Neural cell (in vitro differentiated cells): ENCODE results near the gene TOR2A. TPM values are rescaled to one million over a fixed set of nuclear protein-coding genes. Genes with fewer than 3 reads are reported as not detected.

ENCODE experiments used
- H2AFZ ChIP-seq: fragments of 200-600, 300-800 bp; sonication (generic), shearing (Covaris generic); 2 replicates; pipeline ENCODE4 v1.6.0; 2014; ENCODE audit warnings: low read depth, mild to moderate bottlenecking, antibody characterized with exemption, low read length, moderate library complexity
- H3F3A ChIP-seq: fragments of 200-600 bp; shearing (Covaris generic); 2 replicates; pipeline ENCODE4 v1.6.1; 2016; ENCODE audit warnings: mild to moderate bottlenecking, moderate library complexity, mixed read lengths, antibody characterized with exemption, low read length; ENCODE audit not compliant: insufficient read depth, poor library complexity, severe bottlenecking
- H3K27ac ChIP-seq: fragments of 200-600, 300-800 bp; sonication (generic), shearing (Covaris generic); 2 replicates; pipeline ENCODE4 v1.5.1; 2014; ENCODE audit warnings: mild to moderate bottlenecking, low read length, moderate library complexity
- H3K27me3 ChIP-seq: fragments of 300-800, 200-600 bp; sonication (generic), shearing (Covaris generic); 2 replicates; pipeline ENCODE4 v1.6.0; 2014; ENCODE audit warnings: mild to moderate bottlenecking, low read depth, low read length, moderate library complexity; ENCODE audit not compliant: insufficient read depth
- H3K36me3 ChIP-seq: fragments of 300-800, 200-600 bp; sonication (generic), shearing (Covaris generic); 2 replicates; pipeline ENCODE4 v1.5.1; 2014; ENCODE audit warnings: mild to moderate bottlenecking, antibody characterized with exemption, low read length, moderate library complexity; ENCODE audit not compliant: insufficient read depth
- H3K4me2 ChIP-seq: fragments of 300-800, 200-600 bp; sonication (generic), shearing (Covaris generic); 2 replicates; pipeline ENCODE4 v1.6.0; 2014; ENCODE audit warnings: mild to moderate bottlenecking, low read length
- H3K4me3 ChIP-seq: fragments of 300-800, 200-600 bp; sonication (generic), shearing (Covaris generic); 2 replicates; pipeline ENCODE4 v1.5.1; 2014; ENCODE audit warnings: mild to moderate bottlenecking, low read length, moderate library complexity
- H3K79me2 ChIP-seq: fragments of 200-600 bp; shearing (Covaris generic); replicated peaks from 2 replicates; pipeline ENCODE4 v1.6.0; 2014; ENCODE audit warnings: mild to moderate bottlenecking, low read length, moderate library complexity; ENCODE audit not compliant: insufficient read depth
- H3K9ac ChIP-seq: fragments of 300-800, 200-600 bp; sonication (generic), shearing (Covaris generic); 2 replicates; pipeline ENCODE4 v1.6.1; 2016; ENCODE audit warnings: mild to moderate bottlenecking, low read length, mixed read lengths
- H3K9me2 ChIP-seq: fragments of 200-600 bp; shearing (Covaris generic); 2 replicates; pipeline ENCODE4 v1.6.1; 2016; ENCODE audit warnings: mild to moderate bottlenecking, low read length, mixed read lengths; ENCODE audit not compliant: insufficient read depth
- H3K9me3 ChIP-seq: fragments of 200-600, 300-800 bp; sonication (generic), shearing (Covaris generic); 2 replicates; pipeline ENCODE4 v1.6.1; 2016; ENCODE audit warnings: mild to moderate bottlenecking, mixed run types, low read length, moderate library complexity, mixed read lengths
- H4K20me1 ChIP-seq: fragments of 200-600 bp; shearing (Covaris generic); 2 replicates; pipeline ENCODE4 v1.6.1; 2016; ENCODE audit warnings: mild to moderate bottlenecking, mixed run types; ENCODE audit not compliant: insufficient read depth
- CTCF ChIP-seq: fragments of 450-650 bp; IDR thresholded peaks from 2 replicates; pipeline ENCODE4 v1.5.1; 2014; ENCODE audit warnings: antibody characterized with exemption, mild to moderate bottlenecking, moderate library complexity; ENCODE audit not compliant: poor library complexity, severe bottlenecking
- EP300 ChIP-seq: fragments of 450-650 bp; conservative IDR thresholded peaks from 2 replicates; pipeline ENCODE4 v1.6.1; 2014; ENCODE audit warnings: antibody characterized with exemption, mild to moderate bottlenecking, moderate library complexity; ENCODE audit not compliant: poor library complexity, severe bottlenecking
- EZH2 ChIP-seq: fragments of 200-600, 300-800 bp; shearing (Covaris generic), sonication (generic); IDR thresholded peaks from 2 replicates; pipeline ENCODE4 v1.6.1; 2014; ENCODE audit warnings: antibody characterized with exemption, low read length, borderline replicate concordance, mild to moderate bottlenecking; ENCODE audit not compliant: insufficient read depth, poor library complexity, severe bottlenecking
- MXI1 ChIP-seq: fragments of 450-650 bp; conservative IDR thresholded peaks from 2 replicates; pipeline ENCODE4 v1.6.1; 2014; ENCODE audit warnings: antibody characterized with exemption, mild to moderate bottlenecking; ENCODE audit not compliant: poor library complexity, severe bottlenecking
- POLR2AphosphoS5 ChIP-seq: IDR thresholded peaks from 2 replicates; pipeline ENCODE4 v1.6.1; 2012
- RAD21 ChIP-seq: fragments of 450-650 bp; conservative IDR thresholded peaks from 2 replicates; pipeline ENCODE4 v1.6.1; 2014; ENCODE audit warnings: antibody characterized with exemption, mild to moderate bottlenecking, moderate library complexity
- REST ChIP-seq: IDR thresholded peaks from 2 replicates; pipeline ENCODE4 v1.6.1; 2012; ENCODE audit warnings: borderline replicate concordance
- SMC3 ChIP-seq: fragments of 450-650 bp; conservative IDR thresholded peaks from 2 replicates; pipeline ENCODE4 v1.6.1; 2014; ENCODE audit warnings: antibody characterized with exemption, mild to moderate bottlenecking, moderate library complexity; ENCODE audit not compliant: poor library complexity
- TAF1 ChIP-seq: IDR thresholded peaks from 2 replicates; pipeline ENCODE4 v1.6.1; 2012; ENCODE audit warnings: low read depth
- polyA minus RNA-seq: library from RNA; depleted of rRNA, polyadenylated mRNA; stranded (reverse); fragments of >200 nt; gene quantifications from 2 replicates; pipeline ENCODE4 v1.2.3, GENCODE V29; 2014
- polyA plus RNA-seq: library from polyadenylated mRNA; depleted of rRNA; stranded (reverse); fragments of >200 nt; gene quantifications from 2 replicates; pipeline ENCODE4 v1.2.3, GENCODE V29; 2014

Gene TOR2A
- polyA plus RNA-seq, result 54.1 and 59.7 TPM in 2 replicates
- 19.9 and 22.4 TPM in 2 replicates for polyA minus RNA-seq

- Histone ChIP-seq H3K79me2 (peaks cover 3% of the 10 kb centered on the region), H3K9me3 (no peaks in the 10 kb centered on the region), H3K27me3 (no peaks in the 10 kb centered on the region), H3K4me2 (peak within 1 kb of the TSS; percentile 89), H3K4me3 (peak within 1 kb of the TSS; percentile 90), H3K36me3 (no peaks in the 10 kb centered on the region), H3K27ac (peak within 1 kb of the TSS; percentile 97), H4K20me1 (no peaks in the 10 kb centered on the region), H3F3A (no peaks in the 10 kb centered on the region), H3K9ac (peak within 1 kb of the TSS; percentile 95), H2AFZ (peak within 1 kb of the TSS; percentile 59), H3K9me2 (no peaks in the 10 kb centered on the region)
- TF ChIP-seq CTCF (peak; percentile 99), EP300 (peak; percentile 92), SMC3 (peak; percentile 90), POLR2AphosphoS5 (peak; percentile 82), EZH2 (no peak), MXI1 (peak; percentile 95), RAD21 (peak; percentile 93), REST (peak; percentile 17), TAF1 (no peak)
Observed at GRCh38 chr9:127734747-127735529, at the start of gene TOR2A. TSS of gene TOR2A (minus strand) at chr9:127735294. CDS start at chr9:127735270, 24 bp downstream.

GRCh38 chr9:127783111-127784008 is 48.3 kb upstream of the TOR2A start:
- no peaks in the 10 kb centered on the region for H3K9me2 ChIP-seq
- H3K27ac ChIP-seq, result no peak overlapping the region
- H4K20me1 ChIP-seq, result peaks cover 3% of the 10 kb centered on the region

More at GRCh38 chr9:127783111-127784008, 48.3 kb upstream of the TOR2A start:
- H3K4me3 ChIP-seq, result no peak overlapping the region
- no peak overlapping the region for H3K4me2 ChIP-seq
- no peak overlapping the region for H3K9ac ChIP-seq
- H3K79me2 ChIP-seq, result peaks cover 11% of the 10 kb centered on the region
- H3K9me3 ChIP-seq, result no peaks in the 10 kb centered on the region
- no peak for TF ChIP-seq REST
- no peak for TF ChIP-seq EP300
- TF ChIP-seq POLR2AphosphoS5, result no peak
- TF ChIP-seq RAD21, result no peak
- no peak for TF ChIP-seq CTCF
- no peak for TF ChIP-seq TAF1
- TF ChIP-seq SMC3, result no peak
- no peak for TF ChIP-seq EZH2
- no peak for TF ChIP-seq MXI1
- H2AFZ ChIP-seq, result no peak overlapping the region
- H3F3A ChIP-seq, result no peaks in the 10 kb centered on the region
- H3K27me3 ChIP-seq, result no peaks in the 10 kb centered on the region
- no peaks in the 10 kb centered on the region for H3K36me3 ChIP-seq
